SU-DHL-6 (cell line): Measurements from ENCODE around the gene SLC9A9.

Experiments used
- H2AFZ ChIP-seq: fragments of 200-600 bp; sonication (generic); 2 replicates; pipeline ENCODE4 v1.6.1; 2014; ENCODE audit warnings: low read depth, mild to moderate bottlenecking, moderate library complexity, mixed read lengths, antibody characterized with exemption, low read length; ENCODE audit not compliant: severe bottlenecking
- H3F3A ChIP-seq: fragments of 200-600 bp; shearing (Covaris generic); 2 replicates; pipeline ENCODE4 v1.6.0; 2016; ENCODE audit warnings: antibody characterized with exemption, mild to moderate bottlenecking; ENCODE audit not compliant: insufficient read depth
- H3K27ac ChIP-seq: fragments of 200-600 bp; sonication (generic); 2 replicates; pipeline ENCODE4 v1.5.1; 2016; ENCODE audit warnings: low read depth, mild to moderate bottlenecking, low read length, moderate library complexity, mixed read lengths
- H3K27me3 ChIP-seq: fragments of 200-600 bp; sonication (generic), shearing (Covaris generic); 2 replicates; pipeline ENCODE4 v1.6.0; 2014; ENCODE audit warnings: mild to moderate bottlenecking, low read length
- H3K36me3 ChIP-seq: fragments of 200-600 bp; sonication (generic); 2 replicates; pipeline ENCODE4 v1.6.1; 2014; ENCODE audit warnings: mild to moderate bottlenecking, low read length, mixed read lengths
- H3K4me2 ChIP-seq: fragments of 300-600, 200-600 bp; shearing (Covaris generic), sonication (generic); 2 replicates; pipeline ENCODE4 v1.6.0; 2014; ENCODE audit warnings: low read length, low read depth, mild to moderate bottlenecking; ENCODE audit not compliant: poor library complexity, severe bottlenecking
- H3K4me3 ChIP-seq: fragments of 200-600 bp; sonication (generic); 2 replicates; pipeline ENCODE4 v1.5.1; 2014; ENCODE audit warnings: antibody characterized with exemption, low read length, mild to moderate bottlenecking, mixed read lengths; ENCODE audit not compliant: insufficient read depth, poor library complexity, severe bottlenecking
- H3K79me2 ChIP-seq: fragments of 200-600 bp; sonication (generic); 2 replicates; pipeline ENCODE4 v1.6.1; 2014; ENCODE audit warnings: mild to moderate bottlenecking, low read length, moderate library complexity; ENCODE audit not compliant: insufficient read depth
- H3K9ac ChIP-seq: fragments of 200-600 bp; sonication (generic); 2 replicates; pipeline ENCODE4 v1.7.0; 2014; ENCODE audit warnings: mild to moderate bottlenecking, low read length
- H3K9me2 ChIP-seq: fragments of 200-600 bp; sonication (generic); replicated peaks from 2 replicates; pipeline ENCODE4 v1.6.1; 2014; ENCODE audit warnings: low read length; ENCODE audit not compliant: insufficient read depth
- H3K9me3 ChIP-seq: fragments of 200-600 bp; sonication (generic); 2 replicates; pipeline ENCODE4 v1.6.1; 2014; ENCODE audit warnings: low read length, mixed read lengths; ENCODE audit not compliant: insufficient read depth
- H4K20me1 ChIP-seq: fragments of 200-600 bp; sonication (generic); 2 replicates; pipeline ENCODE4 v1.6.1; 2014; ENCODE audit warnings: low read depth, mild to moderate bottlenecking, antibody characterized with exemption, low read length, moderate library complexity, mixed read lengths
- EZH2phosphoT487 ChIP-seq: fragments of 200-600 bp; sonication (generic), shearing (Covaris generic); conservative IDR thresholded peaks from 2 replicates; pipeline ENCODE4 v1.6.1; 2018; ENCODE audit warnings: mild to moderate bottlenecking, antibody characterized with exemption, low read length, moderate library complexity, mixed read lengths
- TF ChIP-seq, protein P1 (sequence below): fragments of 200-600 bp; sonication (generic); IDR thresholded peaks from one replicate; pipeline ENCODE4 v1.5.1; 2017; ENCODE audit warnings: antibody characterized with exemption, mild to moderate bottlenecking, low read length, moderate library complexity; ENCODE audit not compliant: insufficient read depth, poor library complexity, severe bottlenecking

Gene SLC9A9

DNA sequence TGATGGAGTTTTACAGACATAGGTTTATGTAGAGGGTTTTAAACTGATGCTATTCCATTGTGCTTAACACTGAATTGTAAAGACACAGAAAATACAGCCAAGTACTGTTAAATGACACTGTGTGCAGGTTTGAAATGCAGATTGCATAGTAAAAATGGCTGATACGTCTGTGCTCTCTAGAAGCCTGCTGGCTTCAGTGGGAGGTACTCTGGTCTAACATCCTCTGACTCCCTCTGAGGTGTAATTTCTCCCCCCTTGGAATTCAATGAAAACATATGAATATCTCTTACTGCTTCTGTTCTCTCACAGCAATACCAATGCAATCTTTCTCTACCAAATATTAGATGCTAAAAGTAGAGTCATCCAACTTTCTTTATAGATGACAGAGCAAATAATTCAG, 176.6 kb downstream of the SLC9A9 start:
- TF ChIP-seq, protein P1, sequence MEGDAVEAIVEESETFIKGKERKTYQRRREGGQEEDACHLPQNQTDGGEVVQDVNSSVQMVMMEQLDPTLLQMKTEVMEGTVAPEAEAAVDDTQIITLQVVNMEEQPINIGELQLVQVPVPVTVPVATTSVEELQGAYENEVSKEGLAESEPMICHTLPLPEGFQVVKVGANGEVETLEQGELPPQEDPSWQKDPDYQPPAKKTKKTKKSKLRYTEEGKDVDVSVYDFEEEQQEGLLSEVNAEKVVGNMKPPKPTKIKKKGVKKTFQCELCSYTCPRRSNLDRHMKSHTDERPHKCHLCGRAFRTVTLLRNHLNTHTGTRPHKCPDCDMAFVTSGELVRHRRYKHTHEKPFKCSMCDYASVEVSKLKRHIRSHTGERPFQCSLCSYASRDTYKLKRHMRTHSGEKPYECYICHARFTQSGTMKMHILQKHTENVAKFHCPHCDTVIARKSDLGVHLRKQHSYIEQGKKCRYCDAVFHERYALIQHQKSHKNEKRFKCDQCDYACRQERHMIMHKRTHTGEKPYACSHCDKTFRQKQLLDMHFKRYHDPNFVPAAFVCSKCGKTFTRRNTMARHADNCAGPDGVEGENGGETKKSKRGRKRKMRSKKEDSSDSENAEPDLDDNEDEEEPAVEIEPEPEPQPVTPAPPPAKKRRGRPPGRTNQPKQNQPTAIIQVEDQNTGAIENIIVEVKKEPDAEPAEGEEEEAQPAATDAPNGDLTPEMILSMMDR: no peak
- no peak for TF ChIP-seq EZH2phosphoT487

DNA sequence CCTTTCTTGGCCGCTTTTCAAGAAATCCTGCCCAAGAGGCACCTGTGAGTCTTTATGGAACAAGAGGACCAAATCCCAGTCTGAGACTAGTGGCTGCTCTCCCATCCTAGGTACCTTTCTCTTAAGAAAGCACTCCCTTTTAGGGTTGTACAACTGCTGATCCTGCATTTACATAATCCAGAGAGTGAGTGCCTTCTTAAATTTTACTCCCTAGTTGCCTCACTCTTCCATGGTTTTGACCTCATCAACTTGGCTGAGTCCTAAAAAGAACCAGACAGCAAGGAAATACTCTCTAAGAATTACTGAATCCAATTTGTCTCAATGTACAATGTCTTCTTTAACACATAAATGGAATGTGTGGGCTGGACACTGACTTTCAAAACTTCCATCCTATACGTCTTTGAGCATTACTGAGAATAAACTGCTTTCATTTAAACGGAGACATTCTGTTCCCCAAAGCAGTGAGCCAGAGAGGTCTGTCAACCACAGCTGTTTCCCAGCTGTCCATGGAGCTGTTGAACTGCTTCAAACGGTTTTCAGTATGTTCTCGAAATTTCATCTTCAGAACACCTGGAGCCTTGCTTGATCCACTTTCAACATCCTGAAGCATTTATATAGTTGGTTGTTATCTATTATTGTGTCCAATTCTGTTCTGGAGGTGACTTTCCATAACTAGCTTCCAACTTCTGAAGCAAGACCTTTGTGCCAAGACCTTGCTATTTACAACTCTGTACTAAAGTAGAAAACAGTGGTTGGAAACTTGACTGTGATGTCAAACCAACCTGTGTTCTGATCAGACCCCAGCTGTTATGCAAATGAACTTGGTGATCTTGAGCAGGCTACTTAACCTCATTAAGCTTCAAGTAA, 179.1 kb downstream of the SLC9A9 start:
- Histone ChIP-seq H3K9me2 (no peaks in the 10 kb centered on the region), H3F3A (no peaks in the 10 kb centered on the region), H3K79me2 (no peaks in the 10 kb centered on the region), H3K9ac (no peak overlapping the region), H3K36me3 (no peaks in the 10 kb centered on the region), H3K27ac (no peak overlapping the region), H2AFZ (no peak overlapping the region), H3K9me3 (no peaks in the 10 kb centered on the region), H3K4me3 (no peak overlapping the region), H4K20me1 (no peaks in the 10 kb centered on the region), H3K27me3 (no peaks in the 10 kb centered on the region), H3K4me2 (no peak overlapping the region)
- TF ChIP-seq, protein P1: no peak
- no peak for TF ChIP-seq EZH2phosphoT487

More for the DNA sequence above, 176.6 kb downstream of the SLC9A9 start:
- Histone ChIP-seq H3K9ac (no peak overlapping the region), H3K9me3 (no peaks in the 10 kb centered on the region), H3F3A (no peaks in the 10 kb centered on the region), H3K4me3 (no peak overlapping the region), H3K27me3 (no peaks in the 10 kb centered on the region), H2AFZ (no peak overlapping the region), H3K9me2 (no peaks in the 10 kb centered on the region), H3K4me2 (no peak overlapping the region), H3K79me2 (no peaks in the 10 kb centered on the region), H3K27ac (no peak overlapping the region), H4K20me1 (no peaks in the 10 kb centered on the region), H3K36me3 (no peaks in the 10 kb centered on the region)

DNA sequence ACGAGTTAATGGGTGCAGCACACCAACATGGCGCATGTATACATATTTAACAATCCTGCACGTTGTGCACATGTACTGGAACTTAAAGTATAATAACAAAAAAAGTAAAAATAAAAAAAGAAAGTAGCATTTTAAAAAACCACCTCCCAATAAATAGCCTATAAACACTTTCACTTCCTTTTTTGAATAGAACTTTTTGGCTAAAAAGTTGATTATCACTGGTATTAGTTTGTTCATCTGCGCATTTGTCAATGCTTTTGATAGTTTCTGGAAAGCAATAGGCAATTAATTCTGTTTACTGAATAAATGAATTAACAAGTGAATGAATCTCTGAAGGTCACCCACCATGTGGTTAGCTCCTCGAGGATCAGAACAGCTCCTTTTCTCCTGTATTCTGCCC, 179.9 kb downstream of the SLC9A9 start:
- H3K27ac ChIP-seq: no peak overlapping the region
- H2AFZ ChIP-seq: no peak overlapping the region
- H4K20me1 ChIP-seq: no peaks in the 10 kb centered on the region
- no peaks in the 10 kb centered on the region for H3K9me3 ChIP-seq
- no peaks in the 10 kb centered on the region for H3K36me3 ChIP-seq
- H3K79me2 ChIP-seq: no peaks in the 10 kb centered on the region
- H3K9ac ChIP-seq: no peak overlapping the region
- no peaks in the 10 kb centered on the region for H3K9me2 ChIP-seq
- TF ChIP-seq EZH2phosphoT487: no peak
- TF ChIP-seq, protein P1: no peak
- H3K27me3 ChIP-seq: no peaks in the 10 kb centered on the region
- H3F3A ChIP-seq: no peaks in the 10 kb centered on the region
- no peak overlapping the region for H3K4me2 ChIP-seq
- H3K4me3 ChIP-seq: no peak overlapping the region
